Kidney (tissue), 14 donors: Measurements from ENCODE around the gene UTS2R. TPM values are rescaled to one million over a fixed set of nuclear protein-coding genes. Genes with fewer than 3 reads are reported as not detected.

Experiments used
- DNase-seq, 5 donors: peaks; one replicate each; pipeline ENCODE4 v3.0.0-alpha.2; 2013 to 2020
- FAIRE-seq: peaks from 2 replicates; lab custom pipeline; 2012; peaks lifted over from hg19 to GRCh38; lab: Jason Lieb, UNC
- H3K27ac ChIP-seq, 2 donors: one replicate each; pipeline ENCODE4 v1.7.0; 2013; ENCODE audit warnings: low read depth in 2 of 2, low read length in 2 of 2, inconsistent platforms in 1 of 2
- H3K27me3 ChIP-seq: one replicate; pipeline ENCODE4 v1.7.1; 2013; ENCODE audit warnings: low read length, inconsistent platforms; ENCODE audit not compliant: control insufficient read depth, insufficient read depth
- H3K36me3 ChIP-seq, 3 donors: one replicate each; pipeline versions ENCODE4 v1.7.0 to v1.7.1; 2013; ENCODE audit warnings: low read length in 3 of 3, control low read depth in 1 of 3, inconsistent platforms in 1 of 3; ENCODE audit not compliant: insufficient read depth in 3 of 3, control insufficient read depth in 2 of 3
- H3K4me1 ChIP-seq, 3 donors: one replicate each; pipeline versions ENCODE4 v1.7.0 to v1.7.1; 2013; ENCODE audit warnings: low read length in 3 of 3, inconsistent platforms in 1 of 3, low read depth in 1 of 3; ENCODE audit not compliant: control insufficient read depth in 2 of 3, insufficient read depth in 2 of 3
- H3K4me3 ChIP-seq, 3 donors: one replicate each; pipeline versions ENCODE4 v1.7.0 to v1.8.1; 2013; ENCODE audit warnings: low read length in 3 of 3, control low read depth in 1 of 3, inconsistent platforms in 1 of 3
- H3K9ac ChIP-seq, 3 donors: one replicate each; pipeline versions ENCODE4 v1.7.0 to v1.7.1; 2013; ENCODE audit warnings: low read length in 3 of 3, control low read depth in 1 of 3, inconsistent platforms in 1 of 3
- H3K9me3 ChIP-seq, 3 donors: one replicate each; pipeline versions ENCODE4 v1.7.0 to v1.7.1; 2013; ENCODE audit warnings: low read length in 3 of 3, control low read depth in 1 of 3, inconsistent platforms in 1 of 3; ENCODE audit not compliant: control insufficient read depth in 2 of 3, insufficient read depth in 1 of 3
- intact Hi-C: fragments of 100-400 bp; cut with DNase I; formaldehyde crosslinking; loops from one replicate; pipeline ENCODE4 v1.11.1; 2022
- polyA plus RNA-seq: library from polyadenylated mRNA; stranded (reverse); fragments of 350-450 nt; fragmentation: Illumina TruSeq; extraction: RNeasy Lipid Tissue Mini Kit (QIAGEN cat#74804); gene quantifications from one replicate; pipeline ENCODE4 v1.2.3, GENCODE V29; 2014; ENCODE audit warnings: low read depth, low replicate concordance; ENCODE audit not compliant: insufficient read depth
- total RNA-seq: library from RNA; stranded (reverse); fragmentation: NEBNext Ultra II Directional; extraction: Animal tissue kit (Norgen Biotek cat#: 25700); gene quantifications from one replicate; pipeline ENCODE4 v1.2.1, GENCODE V29; 2021
- TF ChIP-seq, protein P1 (sequence below): IDR thresholded peaks from 3 replicates; pipeline ENCODE4 v1.5.1; 2012; ENCODE audit warnings: mild to moderate bottlenecking, moderate library complexity, borderline replicate concordance; ENCODE audit not compliant: insufficient read depth; ENCODE audit errors: extremely low read depth
- donor health status: control.
- donor health status: control.
- donor health status: control.
- donor health status: control.
- donor health status: control.
- donor health status: DM: yes; HTN: yes; CAD: no.
- donor health status: Normal renal cell carcinoma (clear cell type).

The UTS2R gene
- total and polyA plus RNA-seq, 2 donors from 2014 or later: not detected

- no peak overlapping the region for H3K9ac ChIP-seq
- TF ChIP-seq, protein P1, sequence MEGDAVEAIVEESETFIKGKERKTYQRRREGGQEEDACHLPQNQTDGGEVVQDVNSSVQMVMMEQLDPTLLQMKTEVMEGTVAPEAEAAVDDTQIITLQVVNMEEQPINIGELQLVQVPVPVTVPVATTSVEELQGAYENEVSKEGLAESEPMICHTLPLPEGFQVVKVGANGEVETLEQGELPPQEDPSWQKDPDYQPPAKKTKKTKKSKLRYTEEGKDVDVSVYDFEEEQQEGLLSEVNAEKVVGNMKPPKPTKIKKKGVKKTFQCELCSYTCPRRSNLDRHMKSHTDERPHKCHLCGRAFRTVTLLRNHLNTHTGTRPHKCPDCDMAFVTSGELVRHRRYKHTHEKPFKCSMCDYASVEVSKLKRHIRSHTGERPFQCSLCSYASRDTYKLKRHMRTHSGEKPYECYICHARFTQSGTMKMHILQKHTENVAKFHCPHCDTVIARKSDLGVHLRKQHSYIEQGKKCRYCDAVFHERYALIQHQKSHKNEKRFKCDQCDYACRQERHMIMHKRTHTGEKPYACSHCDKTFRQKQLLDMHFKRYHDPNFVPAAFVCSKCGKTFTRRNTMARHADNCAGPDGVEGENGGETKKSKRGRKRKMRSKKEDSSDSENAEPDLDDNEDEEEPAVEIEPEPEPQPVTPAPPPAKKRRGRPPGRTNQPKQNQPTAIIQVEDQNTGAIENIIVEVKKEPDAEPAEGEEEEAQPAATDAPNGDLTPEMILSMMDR: no peak
- H3K4me1 ChIP-seq: peaks cover 0 to 9% (median 0%) of the 10 kb centered on the region in 3 donors
- peaks cover 2% of the 10 kb centered on the region for H3K27me3 ChIP-seq
- DNase-seq (no peak), FAIRE-seq (no peak)
- intact Hi-C loops: no loop called here
- H3K36me3 ChIP-seq: no peaks in the 10 kb centered on the region
- no peaks in the 10 kb centered on the region for H3K9me3 ChIP-seq
- no peak overlapping the region for H3K4me3 ChIP-seq
- H3K27ac ChIP-seq: no peak overlapping the region
Observed at GRCh38 chr17:82382933-82383255, 11.3 kb downstream of the UTS2R start.

- TF ChIP-seq, protein P1: no peak
- H3K27me3 ChIP-seq: peaks cover 2% of the 10 kb centered on the region
Observed at GRCh38 chr17:82383411-82383810, 11.8 kb downstream of the UTS2R start.

DNA sequence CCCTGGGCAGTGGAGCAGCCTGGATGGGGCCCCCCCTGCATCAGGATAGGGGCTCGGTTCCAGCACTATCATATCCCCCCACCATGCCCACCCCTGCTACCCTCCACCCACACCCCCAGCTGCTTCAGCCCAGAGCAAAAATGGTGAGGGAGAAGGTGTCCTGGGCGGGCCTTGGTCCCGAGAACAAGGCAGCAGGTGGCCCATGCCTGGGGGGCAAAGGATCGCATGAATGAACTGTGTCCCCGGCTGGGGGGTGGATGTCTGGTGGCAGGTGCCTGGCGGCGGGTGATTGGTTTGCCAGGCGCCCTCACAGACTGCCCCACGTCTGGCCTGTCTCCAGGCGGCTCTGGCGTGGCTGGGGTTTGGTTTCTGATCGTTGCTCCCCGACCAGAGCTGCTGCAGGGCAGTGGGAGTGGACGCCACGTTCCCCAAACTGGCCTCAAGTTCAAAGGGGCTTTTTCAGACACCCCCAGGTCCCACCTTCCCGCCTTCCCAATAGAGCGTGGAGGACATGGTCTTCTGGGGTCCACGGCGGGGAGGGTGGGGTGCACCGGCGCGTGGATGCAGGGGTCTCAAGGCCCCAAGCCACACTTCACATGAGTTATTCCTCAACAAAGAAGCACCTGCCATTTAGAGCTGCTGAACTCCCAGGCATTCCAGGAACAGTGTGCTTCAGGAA lies 12.6 kb downstream of the UTS2R start:
- peaks cover 0 to 9% (median 0%) of the 10 kb centered on the region in 3 donors for H3K4me1 ChIP-seq
- peaks cover 2% of the 10 kb centered on the region for H3K27me3 ChIP-seq
- H3K9ac ChIP-seq: no peak overlapping the region
- H3K9me3 ChIP-seq: no peaks in the 10 kb centered on the region
- H3K36me3 ChIP-seq: no peaks in the 10 kb centered on the region
- no peak overlapping the region for H3K4me3 ChIP-seq
- intact Hi-C loops: no loop called here
- TF ChIP-seq, protein P1: no peak
- DNase-seq (peak in 2 of 5 donors; percentile 33 to 67), FAIRE-seq (no peak)
- H3K27ac ChIP-seq: no peak overlapping the region

More at GRCh38 chr17:82383411-82383810, 11.8 kb downstream of the UTS2R start:
- intact Hi-C loops: no loop called here
- DNase-seq (peak in 1 of 5 donors; percentile 47), FAIRE-seq (no peak)
- H3K4me3 ChIP-seq: no peak overlapping the region
- peaks cover 0 to 9% (median 0%) of the 10 kb centered on the region in 3 donors for H3K4me1 ChIP-seq
- no peaks in the 10 kb centered on the region for H3K36me3 ChIP-seq
- no peak overlapping the region for H3K27ac ChIP-seq
- no peaks in the 10 kb centered on the region for H3K9me3 ChIP-seq
- no peak overlapping the region for H3K9ac ChIP-seq
